ENCODE measurements around the gene KIAA1217.

DNA sequence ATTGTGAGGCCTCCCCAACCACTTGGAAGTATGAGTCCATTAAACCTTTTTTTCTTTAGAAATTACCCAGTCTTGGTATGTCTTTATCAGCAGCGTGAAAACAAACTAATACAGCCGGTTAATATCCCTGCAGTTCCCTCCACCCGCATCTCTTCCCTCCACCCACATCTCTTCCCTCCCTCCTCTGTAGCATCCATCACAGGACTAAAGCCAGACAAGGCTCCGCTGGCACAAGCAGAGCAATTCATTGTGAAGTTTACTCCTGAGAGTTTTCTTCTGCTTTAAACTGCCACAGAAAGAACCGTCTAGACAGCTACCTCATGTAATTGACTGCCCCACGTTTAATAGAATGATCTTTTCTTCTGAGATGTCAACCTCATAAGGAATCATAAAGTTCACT lies 131.5 kb downstream of the KIAA1217 start:
- TF ChIP-seq, protein P1, sequence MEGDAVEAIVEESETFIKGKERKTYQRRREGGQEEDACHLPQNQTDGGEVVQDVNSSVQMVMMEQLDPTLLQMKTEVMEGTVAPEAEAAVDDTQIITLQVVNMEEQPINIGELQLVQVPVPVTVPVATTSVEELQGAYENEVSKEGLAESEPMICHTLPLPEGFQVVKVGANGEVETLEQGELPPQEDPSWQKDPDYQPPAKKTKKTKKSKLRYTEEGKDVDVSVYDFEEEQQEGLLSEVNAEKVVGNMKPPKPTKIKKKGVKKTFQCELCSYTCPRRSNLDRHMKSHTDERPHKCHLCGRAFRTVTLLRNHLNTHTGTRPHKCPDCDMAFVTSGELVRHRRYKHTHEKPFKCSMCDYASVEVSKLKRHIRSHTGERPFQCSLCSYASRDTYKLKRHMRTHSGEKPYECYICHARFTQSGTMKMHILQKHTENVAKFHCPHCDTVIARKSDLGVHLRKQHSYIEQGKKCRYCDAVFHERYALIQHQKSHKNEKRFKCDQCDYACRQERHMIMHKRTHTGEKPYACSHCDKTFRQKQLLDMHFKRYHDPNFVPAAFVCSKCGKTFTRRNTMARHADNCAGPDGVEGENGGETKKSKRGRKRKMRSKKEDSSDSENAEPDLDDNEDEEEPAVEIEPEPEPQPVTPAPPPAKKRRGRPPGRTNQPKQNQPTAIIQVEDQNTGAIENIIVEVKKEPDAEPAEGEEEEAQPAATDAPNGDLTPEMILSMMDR (IDR thresholded peaks at IDR 0.05; ENCODE audit: borderline replicate concordance, extremely low read depth, low read length, poor library complexity, severe bottlenecking): no peak
- no peak for TF ChIP-seq EZH2 (IDR thresholded peaks at IDR 0.05; ENCODE audit: borderline replicate concordance, low read depth, low read length, severe bottlenecking)
